Measurements from ENCODE around the gene PCID2. TPM values are rescaled to one million over a fixed set of nuclear protein-coding genes. Genes with fewer than 3 reads are reported as not detected.

Gene PCID2
- total and polyA plus RNA-seq, 2 of the 13 experiments (the other 11 are each of a cell fraction or from before 2014, with no cell fraction given) = 65.0 to 111 TPM

DNA sequence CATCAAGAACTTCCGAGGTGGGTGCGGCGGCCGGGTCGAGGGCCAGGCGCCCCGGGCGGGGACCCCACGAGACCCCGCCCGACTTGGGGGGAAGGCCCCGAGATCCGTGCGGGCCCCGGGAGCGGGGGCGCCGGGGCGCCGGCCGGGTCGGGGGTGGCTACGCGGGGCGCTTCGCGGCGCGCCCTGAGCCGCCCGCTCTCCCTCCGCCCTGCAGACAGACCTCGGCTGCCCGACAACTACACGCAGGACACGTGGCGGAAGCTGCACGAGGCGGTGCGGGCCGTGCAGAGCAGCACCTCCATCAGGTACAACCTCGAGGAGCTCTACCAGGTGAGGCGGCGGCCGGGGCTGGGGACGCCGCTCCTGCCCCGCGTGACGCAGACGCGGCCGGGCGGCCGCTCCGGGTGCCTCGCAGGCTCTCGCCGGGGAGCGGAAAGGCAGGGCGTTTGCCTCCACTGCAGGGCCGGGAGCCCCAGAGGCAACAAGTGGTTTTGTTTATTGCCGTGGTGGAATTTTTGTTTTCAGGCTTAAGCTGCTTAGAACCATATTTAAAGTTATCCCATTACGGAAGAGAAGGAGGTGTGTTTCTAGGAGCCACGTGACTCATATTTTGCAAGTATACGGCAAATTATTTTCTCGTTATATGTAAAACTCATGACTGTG is 1.4 kb upstream of the PCID2 start (continued):
- TF ChIP-seq, protein P1, sequence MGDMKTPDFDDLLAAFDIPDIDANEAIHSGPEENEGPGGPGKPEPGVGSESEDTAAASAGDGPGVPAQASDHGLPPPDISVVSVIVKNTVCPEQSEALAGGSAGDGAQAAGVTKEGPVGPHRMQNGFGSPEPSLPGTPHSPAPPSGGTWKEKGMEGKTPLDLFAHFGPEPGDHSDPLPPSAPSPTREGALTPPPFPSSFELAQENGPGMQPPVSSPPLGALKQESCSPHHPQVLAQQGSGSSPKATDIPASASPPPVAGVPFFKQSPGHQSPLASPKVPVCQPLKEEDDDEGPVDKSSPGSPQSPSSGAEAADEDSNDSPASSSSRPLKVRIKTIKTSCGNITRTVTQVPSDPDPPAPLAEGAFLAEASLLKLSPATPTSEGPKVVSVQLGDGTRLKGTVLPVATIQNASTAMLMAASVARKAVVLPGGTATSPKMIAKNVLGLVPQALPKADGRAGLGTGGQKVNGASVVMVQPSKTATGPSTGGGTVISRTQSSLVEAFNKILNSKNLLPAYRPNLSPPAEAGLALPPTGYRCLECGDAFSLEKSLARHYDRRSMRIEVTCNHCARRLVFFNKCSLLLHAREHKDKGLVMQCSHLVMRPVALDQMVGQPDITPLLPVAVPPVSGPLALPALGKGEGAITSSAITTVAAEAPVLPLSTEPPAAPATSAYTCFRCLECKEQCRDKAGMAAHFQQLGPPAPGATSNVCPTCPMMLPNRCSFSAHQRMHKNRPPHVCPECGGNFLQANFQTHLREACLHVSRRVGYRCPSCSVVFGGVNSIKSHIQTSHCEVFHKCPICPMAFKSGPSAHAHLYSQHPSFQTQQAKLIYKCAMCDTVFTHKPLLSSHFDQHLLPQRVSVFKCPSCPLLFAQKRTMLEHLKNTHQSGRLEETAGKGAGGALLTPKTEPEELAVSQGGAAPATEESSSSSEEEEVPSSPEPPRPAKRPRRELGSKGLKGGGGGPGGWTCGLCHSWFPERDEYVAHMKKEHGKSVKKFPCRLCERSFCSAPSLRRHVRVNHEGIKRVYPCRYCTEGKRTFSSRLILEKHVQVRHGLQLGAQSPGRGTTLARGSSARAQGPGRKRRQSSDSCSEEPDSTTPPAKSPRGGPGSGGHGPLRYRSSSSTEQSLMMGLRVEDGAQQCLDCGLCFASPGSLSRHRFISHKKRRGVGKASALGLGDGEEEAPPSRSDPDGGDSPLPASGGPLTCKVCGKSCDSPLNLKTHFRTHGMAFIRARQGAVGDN (CRISPR knock-in tag; IDR thresholded peaks at IDR 0.05) = peak; percentile 95
- peak; percentile 31; the same call in 1 of the 2 replicates for TF ChIP-seq NCOA2 (CRISPR knock-in tag; IDR thresholded peaks at IDR 0.05)
- TF ChIP-seq TGIF2 (CRISPR knock-in tag; IDR thresholded peaks at IDR 0.05) = peak; percentile 42; the same call in 1 of the 2 replicates
- TF ChIP-seq ZNF550 (CRISPR knock-in tag; IDR thresholded peaks at IDR 0.05; ENCODE audit: borderline replicate concordance) = no peak
- TF ChIP-seq, protein P2, sequence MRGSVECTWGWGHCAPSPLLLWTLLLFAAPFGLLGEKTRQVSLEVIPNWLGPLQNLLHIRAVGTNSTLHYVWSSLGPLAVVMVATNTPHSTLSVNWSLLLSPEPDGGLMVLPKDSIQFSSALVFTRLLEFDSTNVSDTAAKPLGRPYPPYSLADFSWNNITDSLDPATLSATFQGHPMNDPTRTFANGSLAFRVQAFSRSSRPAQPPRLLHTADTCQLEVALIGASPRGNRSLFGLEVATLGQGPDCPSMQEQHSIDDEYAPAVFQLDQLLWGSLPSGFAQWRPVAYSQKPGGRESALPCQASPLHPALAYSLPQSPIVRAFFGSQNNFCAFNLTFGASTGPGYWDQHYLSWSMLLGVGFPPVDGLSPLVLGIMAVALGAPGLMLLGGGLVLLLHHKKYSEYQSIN (CRISPR knock-in tag; IDR thresholded peaks at IDR 0.05; ENCODE audit: borderline replicate concordance) = no peak
- TF ChIP-seq ZC3H13 (CRISPR knock-in tag; IDR thresholded peaks at IDR 0.05) = peak; percentile 74
- peak; percentile 13; the same call in 1 of the 2 replicates for TF ChIP-seq MAZ (IDR thresholded peaks at IDR 0.05; ENCODE audit: borderline replicate concordance, low read depth, low read length)
- TF ChIP-seq MAZ (CRISPR knock-in tag; IDR thresholded peaks at IDR 0.05; ENCODE audit: low read depth) = peak; percentile 60
- TF ChIP-seq JUNB (CRISPR knock-in tag; IDR thresholded peaks at IDR 0.05; ENCODE audit: borderline replicate concordance) = 0 out of 2 replicates have a peak, but pooled peaks have one; percentile 39
- TF ChIP-seq, protein P3, sequence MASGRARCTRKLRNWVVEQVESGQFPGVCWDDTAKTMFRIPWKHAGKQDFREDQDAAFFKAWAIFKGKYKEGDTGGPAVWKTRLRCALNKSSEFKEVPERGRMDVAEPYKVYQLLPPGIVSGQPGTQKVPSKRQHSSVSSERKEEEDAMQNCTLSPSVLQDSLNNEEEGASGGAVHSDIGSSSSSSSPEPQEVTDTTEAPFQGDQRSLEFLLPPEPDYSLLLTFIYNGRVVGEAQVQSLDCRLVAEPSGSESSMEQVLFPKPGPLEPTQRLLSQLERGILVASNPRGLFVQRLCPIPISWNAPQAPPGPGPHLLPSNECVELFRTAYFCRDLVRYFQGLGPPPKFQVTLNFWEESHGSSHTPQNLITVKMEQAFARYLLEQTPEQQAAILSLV (CRISPR knock-in tag; IDR thresholded peaks at IDR 0.05; ENCODE audit: borderline replicate concordance) = no peak
- TF ChIP-seq SSRP1 (CRISPR knock-in tag; IDR thresholded peaks at IDR 0.05) = no peak
- peak; percentile 82 for TF ChIP-seq ARNT2 (CRISPR knock-in tag; IDR thresholded peaks at IDR 0.05; ENCODE audit: low read depth)
- no peak for TF ChIP-seq FOXA3 (CRISPR knock-in tag; IDR thresholded peaks at IDR 0.05)
- 0 out of 2 replicates have a peak, but pooled peaks have one; percentile 85 for TF ChIP-seq ZNF616 (CRISPR knock-in tag; IDR thresholded peaks at IDR 0.05; ENCODE audit: low read depth)
- 0 out of 2 replicates have a peak, but pooled peaks have one; percentile 74 for TF ChIP-seq ZNF703 (CRISPR knock-in tag; IDR thresholded peaks at IDR 0.05; ENCODE audit: borderline replicate concordance)
- peak; percentile 66; the same call in 1 of the 2 replicates for TF ChIP-seq MEIS2 (CRISPR knock-in tag; IDR thresholded peaks at IDR 0.05)
- peak; percentile 79; the same call in 1 of the 2 replicates for TF ChIP-seq HOXA9 (CRISPR knock-in tag; IDR thresholded peaks at IDR 0.05; ENCODE audit: borderline replicate concordance)
- TF ChIP-seq, protein P4, sequence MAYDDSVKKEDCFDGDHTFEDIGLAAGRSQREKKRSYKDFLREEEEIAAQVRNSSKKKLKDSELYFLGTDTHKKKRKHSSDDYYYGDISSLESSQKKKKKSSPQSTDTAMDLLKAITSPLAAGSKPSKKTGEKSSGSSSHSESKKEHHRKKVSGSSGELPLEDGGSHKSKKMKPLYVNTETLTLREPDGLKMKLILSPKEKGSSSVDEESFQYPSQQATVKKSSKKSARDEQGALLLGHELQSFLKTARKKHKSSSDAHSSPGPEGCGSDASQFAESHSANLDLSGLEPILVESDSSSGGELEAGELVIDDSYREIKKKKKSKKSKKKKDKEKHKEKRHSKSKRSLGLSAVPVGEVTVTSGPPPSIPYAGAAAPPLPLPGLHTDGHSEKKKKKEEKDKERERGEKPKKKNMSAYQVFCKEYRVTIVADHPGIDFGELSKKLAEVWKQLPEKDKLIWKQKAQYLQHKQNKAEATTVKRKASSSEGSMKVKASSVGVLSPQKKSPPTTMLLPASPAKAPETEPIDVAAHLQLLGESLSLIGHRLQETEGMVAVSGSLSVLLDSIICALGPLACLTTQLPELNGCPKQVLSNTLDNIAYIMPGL (CRISPR knock-in tag; IDR thresholded peaks at IDR 0.05; ENCODE audit: borderline replicate concordance in 1 of 2, low read depth in 1 of 2) = no peak
- TF ChIP-seq, protein P5, sequence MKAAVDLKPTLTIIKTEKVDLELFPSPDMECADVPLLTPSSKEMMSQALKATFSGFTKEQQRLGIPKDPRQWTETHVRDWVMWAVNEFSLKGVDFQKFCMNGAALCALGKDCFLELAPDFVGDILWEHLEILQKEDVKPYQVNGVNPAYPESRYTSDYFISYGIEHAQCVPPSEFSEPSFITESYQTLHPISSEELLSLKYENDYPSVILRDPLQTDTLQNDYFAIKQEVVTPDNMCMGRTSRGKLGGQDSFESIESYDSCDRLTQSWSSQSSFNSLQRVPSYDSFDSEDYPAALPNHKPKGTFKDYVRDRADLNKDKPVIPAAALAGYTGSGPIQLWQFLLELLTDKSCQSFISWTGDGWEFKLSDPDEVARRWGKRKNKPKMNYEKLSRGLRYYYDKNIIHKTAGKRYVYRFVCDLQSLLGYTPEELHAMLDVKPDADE (CRISPR knock-in tag; IDR thresholded peaks at IDR 0.05) = no peak

Measured in HepG2 (cell line).